ENCODE data around the gene DHX38. TPM values are rescaled to one million over a fixed set of nuclear protein-coding genes. Genes with fewer than 3 reads are reported as not detected.

The DHX38 gene
- total and polyA plus RNA-seq, 2 of the 13 experiments (the other 11 are each of a cell fraction or from before 2014, with no cell fraction given) = 54.4 to 85.9 TPM

- no peak for TF ChIP-seq FOXC1 (CRISPR knock-in tag; IDR thresholded peaks at IDR 0.05; ENCODE audit: borderline replicate concordance)
- TF ChIP-seq ZNF484 (CRISPR knock-in tag; IDR thresholded peaks at IDR 0.05; ENCODE audit: borderline replicate concordance, low read depth) = 0 out of 2 replicates have a peak, but pooled peaks have one; percentile 66
- TF ChIP-seq, protein P1, sequence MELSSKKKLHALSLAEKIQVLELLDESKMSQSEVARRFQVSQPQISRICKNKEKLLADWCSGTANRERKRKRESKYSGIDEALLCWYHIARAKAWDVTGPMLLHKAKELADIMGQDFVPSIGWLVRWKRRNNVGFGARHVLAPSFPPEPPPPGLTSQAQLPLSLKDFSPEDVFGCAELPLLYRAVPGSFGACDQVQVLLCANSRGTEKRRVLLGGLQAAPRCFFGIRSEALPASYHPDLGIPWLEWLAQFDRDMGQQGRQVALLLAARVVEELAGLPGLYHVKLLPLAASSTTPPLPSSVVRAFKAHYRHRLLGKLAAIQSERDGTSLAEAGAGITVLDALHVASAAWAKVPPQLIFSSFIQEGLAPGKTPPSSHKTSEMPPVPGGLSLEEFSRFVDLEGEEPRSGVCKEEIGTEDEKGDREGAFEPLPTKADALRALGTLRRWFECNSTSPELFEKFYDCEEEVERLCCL (CRISPR knock-in tag; IDR thresholded peaks at IDR 0.05; ENCODE audit: borderline replicate concordance) = peak; percentile 17; the same call in 1 of the 2 replicates
- peak; percentile 90; the same call in 1 of the 2 replicates for TF ChIP-seq ZNF547 (CRISPR knock-in tag; IDR thresholded peaks at IDR 0.05)
- TF ChIP-seq, protein P2, sequence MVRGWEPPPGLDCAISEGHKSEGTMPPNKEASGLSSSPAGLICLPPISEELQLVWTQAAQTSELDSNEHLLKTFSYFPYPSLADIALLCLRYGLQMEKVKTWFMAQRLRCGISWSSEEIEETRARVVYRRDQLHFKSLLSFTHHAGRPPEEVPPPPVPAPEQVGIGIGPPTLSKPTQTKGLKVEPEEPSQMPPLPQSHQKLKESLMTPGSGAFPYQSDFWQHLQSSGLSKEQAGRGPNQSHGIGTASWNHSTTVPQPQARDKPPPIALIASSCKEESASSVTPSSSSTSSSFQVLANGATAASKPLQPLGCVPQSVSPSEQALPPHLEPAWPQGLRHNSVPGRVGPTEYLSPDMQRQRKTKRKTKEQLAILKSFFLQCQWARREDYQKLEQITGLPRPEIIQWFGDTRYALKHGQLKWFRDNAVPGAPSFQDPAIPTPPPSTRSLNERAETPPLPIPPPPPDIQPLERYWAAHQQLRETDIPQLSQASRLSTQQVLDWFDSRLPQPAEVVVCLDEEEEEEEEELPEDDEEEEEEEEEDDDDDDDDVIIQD (CRISPR knock-in tag; IDR thresholded peaks at IDR 0.05; ENCODE audit: low read depth) = peak; percentile 74
- TF ChIP-seq ZNF12 (CRISPR knock-in tag; IDR thresholded peaks at IDR 0.05) = no peak
- TF ChIP-seq, protein P3, sequence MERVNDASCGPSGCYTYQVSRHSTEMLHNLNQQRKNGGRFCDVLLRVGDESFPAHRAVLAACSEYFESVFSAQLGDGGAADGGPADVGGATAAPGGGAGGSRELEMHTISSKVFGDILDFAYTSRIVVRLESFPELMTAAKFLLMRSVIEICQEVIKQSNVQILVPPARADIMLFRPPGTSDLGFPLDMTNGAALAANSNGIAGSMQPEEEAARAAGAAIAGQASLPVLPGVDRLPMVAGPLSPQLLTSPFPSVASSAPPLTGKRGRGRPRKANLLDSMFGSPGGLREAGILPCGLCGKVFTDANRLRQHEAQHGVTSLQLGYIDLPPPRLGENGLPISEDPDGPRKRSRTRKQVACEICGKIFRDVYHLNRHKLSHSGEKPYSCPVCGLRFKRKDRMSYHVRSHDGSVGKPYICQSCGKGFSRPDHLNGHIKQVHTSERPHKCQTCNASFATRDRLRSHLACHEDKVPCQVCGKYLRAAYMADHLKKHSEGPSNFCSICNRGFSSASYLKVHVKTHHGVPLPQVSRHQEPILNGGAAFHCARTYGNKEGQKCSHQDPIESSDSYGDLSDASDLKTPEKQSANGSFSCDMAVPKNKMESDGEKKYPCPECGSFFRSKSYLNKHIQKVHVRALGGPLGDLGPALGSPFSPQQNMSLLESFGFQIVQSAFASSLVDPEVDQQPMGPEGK (CRISPR knock-in tag; IDR thresholded peaks at IDR 0.05) = peak; percentile 91
- no peak; the same call in 1 of the 2 replicates for TF ChIP-seq ZNF543 (CRISPR knock-in tag; IDR thresholded peaks at IDR 0.05)
- peak; percentile 59; the same call in 1 of the 2 replicates for TF ChIP-seq FOXJ3 (CRISPR knock-in tag; IDR thresholded peaks at IDR 0.05; ENCODE audit: borderline replicate concordance)
- peak; percentile 55 for TF ChIP-seq SMAD3 (CRISPR knock-in tag; IDR thresholded peaks at IDR 0.05)
- TF ChIP-seq, protein P4, sequence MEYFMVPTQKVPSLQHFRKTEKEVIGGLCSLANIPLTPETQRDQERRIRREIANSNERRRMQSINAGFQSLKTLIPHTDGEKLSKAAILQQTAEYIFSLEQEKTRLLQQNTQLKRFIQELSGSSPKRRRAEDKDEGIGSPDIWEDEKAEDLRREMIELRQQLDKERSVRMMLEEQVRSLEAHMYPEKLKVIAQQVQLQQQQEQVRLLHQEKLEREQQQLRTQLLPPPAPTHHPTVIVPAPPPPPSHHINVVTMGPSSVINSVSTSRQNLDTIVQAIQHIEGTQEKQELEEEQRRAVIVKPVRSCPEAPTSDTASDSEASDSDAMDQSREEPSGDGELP (IDR thresholded peaks at IDR 0.05; ENCODE audit: borderline replicate concordance, low read depth) = no peak; the same call in none of the 2 replicates
- no peak; the same call in 1 of the 2 replicates for TF ChIP-seq MLXIP (CRISPR knock-in tag; IDR thresholded peaks at IDR 0.05; ENCODE audit: borderline replicate concordance)
- peak; percentile 33; the same call in 1 of the 2 replicates for TF ChIP-seq ZKSCAN8 (CRISPR knock-in tag; IDR thresholded peaks at IDR 0.05; ENCODE audit: borderline replicate concordance)
- peak; percentile 39; the same call in 1 of the 2 replicates for TF ChIP-seq AFF4 (CRISPR knock-in tag; IDR thresholded peaks at IDR 0.05)
Measured at GRCh38 chr16:72093448-72094265, at the start of gene DHX38, which contains the start of gene TXNL4B (continued).
